G401.6 (cell line): Measurements from ENCODE around the gene KRTAP5-8.
"Not testable (repeated sequence)": the region's sequence is repeated elsewhere in the genome, so short reads cannot be mapped to it uniquely, and the experiment has no call there.

ENCODE experiments used
- FAIRE-seq: peaks from 2 replicates; lab custom pipeline; 2012; peaks lifted over from hg19 to GRCh38; lab: Jason Lieb, UNC

The KRTAP5-8 gene

GRCh38 chr11:71544525-71545214, 6.8 kb downstream of the KRTAP5-8 start:
- FAIRE-seq = no peak

GRCh38 chr11:71545405-71545966, 7.7 kb downstream of the KRTAP5-8 start:
- no peak for FAIRE-seq

GRCh38 chr11:71548120-71548519, 10.3 kb downstream of the KRTAP5-8 start, which contains the start of gene KRTAP5-9:
TSS of gene KRTAP5-9 (plus strand) at chr11:71548420. CDS start at chr11:71548658, 238 bp downstream.
- FAIRE-seq = no peak

- no peak for FAIRE-seq
Measured at GRCh38 chr11:71548716-71549151, 10.9 kb downstream of the KRTAP5-8 start.

- FAIRE-seq = no peak
Measured at GRCh38 chr11:71551711-71552110, 13.9 kb downstream of the KRTAP5-8 start.

- FAIRE-seq = no peak
Measured at GRCh38 chr11:71554996-71555395, 17.2 kb downstream of the KRTAP5-8 start.

GRCh38 chr11:71555508-71555907, 17.7 kb downstream of the KRTAP5-8 start:
- no peak for FAIRE-seq

- no peak for FAIRE-seq
Measured at GRCh38 chr11:71556018-71556417, 18.2 kb downstream of the KRTAP5-8 start.

GRCh38 chr11:71557257-71557656, 19.4 kb downstream of the KRTAP5-8 start:
- FAIRE-seq = no peak

GRCh38 chr11:71558996-71559395, 21.2 kb downstream of the KRTAP5-8 start:
- no peak for FAIRE-seq

- FAIRE-seq = no peak
Measured at GRCh38 chr11:71562120-71562519, 24.3 kb downstream of the KRTAP5-8 start.

GRCh38 chr11:71563406-71563805, 25.6 kb downstream of the KRTAP5-8 start:
- no peak for FAIRE-seq

- FAIRE-seq = no peak
Measured at GRCh38 chr11:71564430-71564829, 26.6 kb downstream of the KRTAP5-8 start.

- no peak for FAIRE-seq
Measured at GRCh38 chr11:71565263-71565662, 27.4 kb downstream of the KRTAP5-8 start, which contains the start of gene KRTAP5-10. TSS of gene KRTAP5-10 (plus strand) at chr11:71565563. CDS start at chr11:71565588, 25 bp downstream.

GRCh38 chr11:71566081-71566620, 28.3 kb downstream of the KRTAP5-8 start:
- no peak for FAIRE-seq

GRCh38 chr11:71566626-71567599, 29.1 kb downstream of the KRTAP5-8 start:
- FAIRE-seq = not testable (repeated sequence)

- FAIRE-seq = not testable (repeated sequence)
Measured at GRCh38 chr11:71567633-71568032, 29.8 kb downstream of the KRTAP5-8 start.

- FAIRE-seq = no peak
Measured at GRCh38 chr11:71568704-71569349, 31.0 kb downstream of the KRTAP5-8 start.

- not testable (repeated sequence) for FAIRE-seq
Measured at GRCh38 chr11:71571101-71571850, 33.5 kb downstream of the KRTAP5-8 start.

- FAIRE-seq = no peak
Measured at GRCh38 chr11:71572811-71573210, 35.0 kb downstream of the KRTAP5-8 start.

- no peak for FAIRE-seq
Measured at GRCh38 chr11:71574418-71574817, 36.6 kb downstream of the KRTAP5-8 start.
